Measurements from ENCODE around the gene CXCL5.

- TF ChIP-seq POLR2A (IDR thresholded peaks at IDR 0.05; ENCODE audit: low read depth, low read length) = no peak
- TF ChIP-seq POLR2AphosphoS5 (IDR thresholded peaks at IDR 0.05; ENCODE audit: low read depth, low read length) = no peak
Observed at GRCh38 chr4:74039315-74039763, 40.9 kb upstream of the CXCL5 start.
